K562 (cell line): ENCODE data around the gene DPEP2. TPM values are rescaled to one million over a fixed set of nuclear protein-coding genes. Genes with fewer than 3 reads are reported as not detected.
A peak's percentile ranks its signal among the peaks of the same experiment; 100 is the strongest.

Experiments
- CBFB ChIP-seq: sonication (generic); formaldehyde crosslinking; IDR thresholded peaks from 2 replicates; pipeline ENCODE4 v1.4.0; 2020; ENCODE audit warnings: mild to moderate bottlenecking, missing genetic modification reagents
- CBX3 ChIP-seq, 2 experiments: IDR thresholded peaks; 1 replicate in 1 of 2; 2 replicates in 1 of 2; pipeline ENCODE4 v1.6.1; 2012; ENCODE audit warnings: inconsistent platforms in 2 of 2, low read length in 2 of 2, borderline replicate concordance in 1 of 2, control low read depth in 1 of 2
- HDAC8 ChIP-seq: fragments of 450-650 bp; IDR thresholded peaks from 2 replicates; pipeline ENCODE4 v1.6.1; 2016; ENCODE audit warnings: mild to moderate bottlenecking, missing genetic modification characterization, moderate library complexity, missing compliant biosample characterization
- HDGF ChIP-seq: fragments of 450-650 bp; IDR thresholded peaks from 2 replicates; pipeline ENCODE4 v1.6.1; 2016
- KDM5B ChIP-seq: fragments of 200-600 bp; sonication (generic); IDR thresholded peaks from 2 replicates; pipeline ENCODE4 v1.6.1; 2012; ENCODE audit warnings: low read depth, mild to moderate bottlenecking, moderate library complexity, low read length, control low read depth, inconsistent platforms; ENCODE audit not compliant: insufficient replicate concordance
- MYC ChIP-seq, 2 experiments: fragments of 250-450 bp in 1 of 2; sonication (Bioruptor Pico) in 1 of 2; IDR thresholded peaks; 2 replicates each; pipeline versions ENCODE4 v1.5.1 to v1.6.1; 2012 to 2021; ENCODE audit warnings: low read depth in 2 of 2, borderline replicate concordance in 1 of 2, improper control_type of control experiment in 1 of 2, low read length in 1 of 2, mild to moderate bottlenecking in 1 of 2, moderate library complexity in 1 of 2
- SIX5 ChIP-seq, 2 experiments: IDR thresholded peaks; 2 replicates each; pipeline ENCODE4 v1.6.1; 2011; ENCODE audit warnings: low read length in 2 of 2, borderline replicate concordance in 1 of 2, low read depth in 1 of 2, mild to moderate bottlenecking in 1 of 2, moderate library complexity in 1 of 2; ENCODE audit not compliant: insufficient read depth in 1 of 2
- TFE3 ChIP-seq: fragments of 450-650 bp; formaldehyde crosslinking; IDR thresholded peaks from 2 replicates; pipeline ENCODE4 v1.4.0; 2020; ENCODE audit warnings: mild to moderate bottlenecking, mixed read lengths
- USF2 ChIP-seq: sonication (generic); formaldehyde crosslinking; IDR thresholded peaks from 2 replicates; pipeline ENCODE4 v1.5.0; 2020; ENCODE audit warnings: missing genetic modification reagents
- YY1 ChIP-seq, 3 experiments: IDR thresholded peaks; 2 replicates each; pipeline ENCODE4 v1.6.1; 2011; ENCODE audit warnings: low read length in 2 of 3, mild to moderate bottlenecking in 2 of 3, moderate library complexity in 2 of 3, borderline replicate concordance in 1 of 3, control low read depth in 1 of 3, low read depth in 1 of 3; ENCODE audit not compliant: insufficient read depth in 3 of 3, insufficient replicate concordance in 2 of 3, control insufficient read depth in 1 of 3, insufficient read length in 1 of 3; ENCODE audit errors: extremely low read depth in 1 of 3
- ZNF395 ChIP-seq: fragments of 200-800 bp; sonication (Bioruptor generic); IDR thresholded peaks from 2 replicates; pipeline ENCODE4 v1.6.1; 2017; ENCODE audit warnings: missing genetic modification characterization, missing compliant biosample characterization
- ZNF398 ChIP-seq: fragments of 250-450 bp; sonication (Bioruptor Pico); IDR thresholded peaks from 2 replicates; pipeline ENCODE4 v1.8.0; 2021; ENCODE audit warnings: moderate library complexity, mild to moderate bottlenecking, inconsistent platforms
- ZNF41 ChIP-seq: fragments of 250-450 bp; sonication (Bioruptor Pico); conservative IDR thresholded peaks from 2 replicates; pipeline ENCODE4 v1.4.0; 2020; ENCODE audit warnings: mild to moderate bottlenecking
- ZNF740 ChIP-seq, 3 experiments: fragments of 200-800 bp in 1 of 3; sonication (Bioruptor generic) in 1 of 3; sonication (generic) in 1 of 3; formaldehyde crosslinking in 1 of 3; IDR thresholded peaks; 2 replicates each; pipeline versions ENCODE4 v1.6.1 to v1.8.0; 2016 to 2022; ENCODE audit warnings: mild to moderate bottlenecking in 2 of 3, missing compliant biosample characterization in 2 of 3, missing genetic modification characterization in 2 of 3, missing genetic modification reagents in 1 of 3
- polyA plus RNA-seq, 8 experiments: library from polyadenylated mRNA; depleted of rRNA in 4 of 8; stranded (reverse) in 5 of 8; unstranded in 3 of 8; fragments of >200 nt; fragmentation: Nextera tagmentation in 2 of 8; fragmentation: Illumina TruSeq in 1 of 8; extraction: Ambion mirVana in 2 of 8; extraction: Trizol in 1 of 8; gene quantifications; 2 replicates each; pipeline versions ENCODE4 v1.2.1 to v1.2.3, GENCODE V29; 2011 to 2014; ENCODE audit warnings: inconsistent platforms in 1 of 8, missing spikeins in 1 of 8
- total RNA-seq, 7 experiments: library from RNA; depleted of rRNA in 6 of 7; stranded (reverse); fragments of >200 nt in 6 of 7; fragmentation: Illumina TruSeq in 2 of 7; extraction: Trizol in 2 of 7; gene quantifications; 2 replicates each; pipeline versions ENCODE4 v1.2.1 to v1.2.3, GENCODE V29; 2011 to 2021; ENCODE audit warnings: low replicate concordance in 1 of 7

Gene DPEP2
- total and polyA plus RNA-seq, 9 of the 15 experiments (the other 6 are each of a cell fraction or from before 2014, with no cell fraction given): 0.14 to 1.2 (median 0.38) TPM

- TF ChIP-seq ZNF41 (no peak), YY1 (IDR thresholded peaks at IDR 0.05; ENCODE audit: borderline replicate concordance in 1 of 3, control insufficient read depth in 1 of 3, extremely low read depth in 1 of 3, insufficient read depth in 3 of 3, insufficient read length in 1 of 3, insufficient replicate concordance in 2 of 3, low read depth in 1 of 3, low read length in 2 of 3) (peak; percentile 54 to 89 (median 82)), HDGF (no peak), HDAC8 (tag) (peak; percentile 65; the same call in 1 of the 2 replicates), KDM5B (peak; percentile 78), ZNF740 (CRISPR knock-in tag; IDR thresholded peaks at IDR 0.05) (0 out of 2 replicates have a peak, but pooled peaks have one; percentile 46), ZNF740 (tag; IDR thresholded peaks at IDR 0.05) (no peak), CBFB (CRISPR knock-in tag) (peak; percentile 71; the same call in 1 of the 2 replicates), MYC (IDR thresholded peaks at IDR 0.05; ENCODE audit: low read depth, low read length) (peak; percentile 98), MYC (CRISPR knock-in tag; IDR thresholded peaks at IDR 0.05; ENCODE audit: borderline replicate concordance, low read depth) (peak; percentile 93), TFE3 (CRISPR knock-in tag) (peak; percentile 43; the same call in 1 of the 2 replicates), ZNF398 (CRISPR knock-in tag) (no peak), SIX5 (IDR thresholded peaks at IDR 0.05; ENCODE audit: borderline replicate concordance in 1 of 2, insufficient read depth in 1 of 2, low read depth in 1 of 2, low read length in 2 of 2) (peak; percentile 29 to 48; a peak in 3 of 4 replicates), CBX3 (IDR thresholded peaks at IDR 0.05; ENCODE audit: borderline replicate concordance in 1 of 2, low read length in 2 of 2) (peak in 1 of 2 experiments; percentile 46; a peak in 1 of 3 replicates), USF2 (peak; percentile 34; the same call in 1 of the 2 replicates), ZNF395 (CRISPR knock-in tag) (peak; percentile 54; the same call in 1 of the 2 replicates)
These were observed 23.6 kb upstream of the DPEP2 start, which contains the start of the genes DDX28 and DUS2 (continued) for GRCh38 chr16:68022728-68023537.
